Chondrocyte (in vitro differentiated cells): Measurements from ENCODE around the gene PIP5K1C. TPM values are rescaled to one million over a fixed set of nuclear protein-coding genes. Genes with fewer than 3 reads are reported as not detected.
"Not testable (repeated sequence)": the region's sequence is repeated elsewhere in the genome, so short reads cannot be mapped to it uniquely, and the experiment has no call there.

Source experiments
- DNase-seq: peaks from one replicate; pipeline ENCODE4 v3.0.0; 2021; ENCODE audit warnings: mixed read lengths, low spot score
- H3K27ac Mint-ChIP-seq: one replicate; pipeline ENCODE4 v1.8.0; 2021; ENCODE audit warnings: mild to moderate bottlenecking, moderate library complexity, mixed read lengths; ENCODE audit not compliant: unreplicated experiment
- H3K27me3 Mint-ChIP-seq: 2 replicates; pipeline ENCODE4 v1.8.0; 2021; ENCODE audit warnings: low read depth, mixed read lengths
- H3K36me3 Mint-ChIP-seq: 2 replicates; pipeline ENCODE4 v1.8.0; 2021; ENCODE audit warnings: low read depth, mixed read lengths
- H3K4me1 Mint-ChIP-seq: 2 replicates; pipeline ENCODE4 v1.8.0; 2021; ENCODE audit warnings: low read depth, mild to moderate bottlenecking, mixed read lengths
- H3K4me3 Mint-ChIP-seq: one replicate; pipeline ENCODE4 v1.8.0; 2021; ENCODE audit warnings: mild to moderate bottlenecking, moderate library complexity, mixed read lengths; ENCODE audit not compliant: unreplicated experiment
- H3K9me3 Mint-ChIP-seq: 2 replicates; pipeline ENCODE4 v1.8.0; 2021; ENCODE audit warnings: low read depth, mixed read lengths
- total RNA-seq: library from RNA; stranded (reverse); gene quantifications from 3 replicates; pipeline ENCODE4 v1.2.1, GENCODE V29; 2021
- TF ChIP-seq, protein P1 (sequence below): fragments of 200-600 bp; sonication (generic); IDR thresholded peaks from 2 replicates; pipeline ENCODE4 v1.5.0; 2021; ENCODE audit warnings: antibody characterized with exemption, mild to moderate bottlenecking, moderate library complexity

PIP5K1C gene
- total RNA-seq, 1 donor from 2014 or later: 81.0 TPM

DNA sequence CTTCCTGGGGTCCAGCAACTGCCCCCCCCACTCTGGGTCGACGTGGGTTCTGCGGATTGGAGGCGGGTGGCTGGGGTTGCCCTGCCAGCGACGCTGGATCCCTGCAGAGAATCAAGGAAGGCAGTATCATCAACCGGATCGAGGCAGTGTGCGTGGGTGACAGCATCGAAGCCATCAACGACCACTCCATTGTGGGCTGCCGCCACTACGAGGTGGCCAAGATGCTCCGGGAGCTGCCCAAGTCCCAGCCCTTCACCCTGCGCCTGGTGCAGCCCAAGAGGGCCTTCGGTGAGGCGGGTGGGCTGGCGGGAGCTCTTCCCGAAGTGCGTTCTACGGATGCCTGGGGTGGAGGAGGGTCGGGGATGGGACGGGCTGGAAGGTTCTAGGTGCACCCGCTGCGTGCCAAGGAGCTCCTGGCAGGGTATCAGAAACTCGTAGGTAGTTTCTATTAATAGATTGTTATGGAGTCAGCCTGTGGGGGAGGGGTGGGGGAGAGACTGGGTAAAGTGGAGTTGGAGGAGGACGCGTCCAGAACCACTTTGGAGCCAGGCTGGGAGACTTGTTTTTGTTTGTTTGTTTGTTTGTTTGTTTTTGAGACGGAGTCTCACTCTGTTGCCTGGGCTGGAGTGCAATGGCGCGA, 113.4 kb downstream of the PIP5K1C start:
- TF ChIP-seq, protein P1, sequence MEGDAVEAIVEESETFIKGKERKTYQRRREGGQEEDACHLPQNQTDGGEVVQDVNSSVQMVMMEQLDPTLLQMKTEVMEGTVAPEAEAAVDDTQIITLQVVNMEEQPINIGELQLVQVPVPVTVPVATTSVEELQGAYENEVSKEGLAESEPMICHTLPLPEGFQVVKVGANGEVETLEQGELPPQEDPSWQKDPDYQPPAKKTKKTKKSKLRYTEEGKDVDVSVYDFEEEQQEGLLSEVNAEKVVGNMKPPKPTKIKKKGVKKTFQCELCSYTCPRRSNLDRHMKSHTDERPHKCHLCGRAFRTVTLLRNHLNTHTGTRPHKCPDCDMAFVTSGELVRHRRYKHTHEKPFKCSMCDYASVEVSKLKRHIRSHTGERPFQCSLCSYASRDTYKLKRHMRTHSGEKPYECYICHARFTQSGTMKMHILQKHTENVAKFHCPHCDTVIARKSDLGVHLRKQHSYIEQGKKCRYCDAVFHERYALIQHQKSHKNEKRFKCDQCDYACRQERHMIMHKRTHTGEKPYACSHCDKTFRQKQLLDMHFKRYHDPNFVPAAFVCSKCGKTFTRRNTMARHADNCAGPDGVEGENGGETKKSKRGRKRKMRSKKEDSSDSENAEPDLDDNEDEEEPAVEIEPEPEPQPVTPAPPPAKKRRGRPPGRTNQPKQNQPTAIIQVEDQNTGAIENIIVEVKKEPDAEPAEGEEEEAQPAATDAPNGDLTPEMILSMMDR: no peak
- Mint-ChIP-seq H3K9me3 (no peaks in the 10 kb centered on the region), H3K4me3 (no peak overlapping the region)

GRCh38 chr19:3586127-3586626, 114.1 kb downstream of the PIP5K1C start:
- Mint-ChIP-seq H3K36me3 (no peaks in the 10 kb centered on the region), H3K9me3 (no peaks in the 10 kb centered on the region), H3K4me1 (no peaks in the 10 kb centered on the region), H3K27ac (no peak overlapping the region), H3K27me3 (peaks cover 2% of the 10 kb centered on the region), H3K4me3 (peak overlapping the region; percentile 22)
- DNase-seq: no peak
- TF ChIP-seq, protein P1: peak; percentile 83

More for the DNA sequence above, 113.4 kb downstream of the PIP5K1C start:
- DNase-seq: no peak
- no peaks in the 10 kb centered on the region for H3K4me1 Mint-ChIP-seq
- no peaks in the 10 kb centered on the region for H3K36me3 Mint-ChIP-seq
- peaks cover 2% of the 10 kb centered on the region for H3K27me3 Mint-ChIP-seq
- H3K27ac Mint-ChIP-seq: no peak overlapping the region

GRCh38 chr19:3585301-3586126, 114.8 kb downstream of the PIP5K1C start, which contains the start of gene GIPC3:
Gene GIPC3, plus strand, starts transcription at chr19:3585478. Its CDS starts 120 bp downstream, at chr19:3585598.
- Mint-ChIP-seq H3K9me3 (no peaks in the 10 kb centered on the region), H3K4me1 (peaks cover 6% of the 10 kb centered on the region), H3K4me3 (peak within 1 kb of the TSS; percentile 22), H3K36me3 (no peaks in the 10 kb centered on the region), H3K27ac (no peak within 1 kb of the TSS), H3K27me3 (peaks cover 2% of the 10 kb centered on the region)
- no peak for DNase-seq
- TF ChIP-seq, protein P1: no peak

DNA sequence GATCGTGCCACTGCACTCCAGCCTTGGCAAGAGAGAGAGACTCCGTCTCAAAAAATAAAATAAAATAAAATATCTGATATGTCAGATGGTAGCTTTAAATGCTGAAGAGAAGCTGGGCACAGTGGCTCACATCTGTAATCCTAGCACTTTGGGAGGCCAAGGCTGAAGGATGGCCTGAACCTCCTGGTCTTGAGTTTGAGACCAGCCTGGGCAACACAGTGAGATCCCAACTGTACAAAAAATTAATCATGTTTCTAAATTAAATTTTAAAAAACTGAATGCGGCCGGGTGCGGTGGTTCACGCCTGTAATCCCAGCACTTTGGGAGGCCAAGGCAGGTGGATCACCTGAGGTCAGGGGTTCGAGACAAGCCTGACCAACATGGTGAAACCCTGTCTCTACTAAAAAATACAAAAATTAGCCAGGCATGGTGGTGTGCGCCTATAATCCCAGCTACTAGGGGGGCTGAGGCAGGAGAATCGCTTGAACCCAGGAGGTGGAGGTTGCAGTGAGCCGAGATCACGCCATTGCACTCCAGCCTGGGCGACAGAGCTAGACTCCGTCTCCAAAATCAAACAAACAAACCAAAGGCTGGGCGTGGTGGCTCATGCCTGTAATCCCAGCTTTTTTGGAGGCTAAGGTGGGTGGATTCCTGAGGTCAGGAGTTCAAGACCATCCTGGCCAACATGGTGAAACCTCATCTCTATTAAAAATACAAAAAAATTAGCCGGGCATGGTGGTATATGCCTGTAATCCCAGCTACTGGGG, 116.0 kb downstream of the PIP5K1C start:
- peaks cover 19% of the 10 kb centered on the region for H3K4me1 Mint-ChIP-seq
- not testable (repeated sequence) for H3K4me3 Mint-ChIP-seq, H3K27ac Mint-ChIP-seq, DNase-seq, H3K36me3 Mint-ChIP-seq, H3K27me3 Mint-ChIP-seq, H3K9me3 Mint-ChIP-seq

DNA sequence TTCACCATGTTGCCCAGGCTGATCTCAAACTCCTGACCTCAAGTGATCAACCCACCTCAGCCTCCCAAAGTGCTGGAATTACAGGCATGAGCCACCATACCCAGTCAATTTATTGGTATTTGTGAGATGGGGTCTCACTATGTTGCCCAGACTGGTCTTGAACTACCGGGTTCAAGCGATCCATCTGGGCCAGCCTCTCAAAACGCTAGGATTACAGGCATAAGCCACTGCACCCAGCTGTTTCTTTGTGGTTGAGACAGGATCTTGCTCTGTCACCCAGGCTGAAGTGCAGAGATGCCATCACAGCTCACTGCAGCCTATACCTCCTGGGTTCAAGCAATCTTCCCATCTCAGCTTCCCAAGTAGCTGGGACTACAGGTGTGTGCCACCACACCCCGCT, 118.5 kb downstream of the PIP5K1C start:
- H3K9me3 Mint-ChIP-seq, H3K27me3 Mint-ChIP-seq, H3K27ac Mint-ChIP-seq, DNase-seq, H3K36me3 Mint-ChIP-seq, H3K4me3 Mint-ChIP-seq: not testable (repeated sequence)
- peaks cover 19% of the 10 kb centered on the region for H3K4me1 Mint-ChIP-seq

Other genes starting within 250 kb of the PIP5K1C start
- not detected in 3 replicates for gene SMIM24, start 219.9 kb downstream of the PIP5K1C start, total RNA-seq
- gene SMIM44, start 217.0 kb downstream of the PIP5K1C start, total RNA-seq: not detected in 3 replicates
- gene DOHH, start 199.8 kb downstream of the PIP5K1C start, total RNA-seq: 9.9 to 10.3 TPM (median 10.1 TPM) in 3 replicates
- gene FZR1, start 194.2 kb downstream of the PIP5K1C start, total RNA-seq: 35.0 to 37.6 TPM (median 36.5 TPM) in 3 replicates
- 0.35 to 0.65 TPM (median 0.56 TPM) in 3 replicates for gene TEKTIP1, start 161.3 kb downstream of the PIP5K1C start, total RNA-seq
- 65.8 to 101 TPM (median 98.4 TPM) in 3 replicates for gene MFSD12, start 142.9 kb downstream of the PIP5K1C start, total RNA-seq
- 60.9 to 69.3 TPM (median 68.2 TPM) in 3 replicates for gene HMG20B, start 127.5 kb downstream of the PIP5K1C start, total RNA-seq
- gene GIPC3, start 115.0 kb downstream of the PIP5K1C start, total RNA-seq: 0.15 to 3.3 TPM (median 2.2 TPM) in 3 replicates
- 5.4 to 5.8 TPM in 2 of 3 replicates, not detected in the other for gene TBXA2R, start 93.6 kb downstream of the PIP5K1C start, total RNA-seq
- gene CACTIN, start 73.7 kb downstream of the PIP5K1C start, total RNA-seq: 18.6 to 22.0 TPM (median 19.5 TPM) in 3 replicates
- not detected in 3 replicates for gene TJP3, start 7.9 kb upstream of the PIP5K1C start, total RNA-seq
- gene APBA3, start 61.2 kb upstream of the PIP5K1C start, total RNA-seq: 17.8 to 20.4 TPM (median 18.2 TPM) in 3 replicates
- 41.6 to 52.4 TPM (median 42.9 TPM) in 3 replicates for gene MRPL54, start 62.2 kb upstream of the PIP5K1C start, total RNA-seq
- gene RAX2, start 71.8 kb upstream of the PIP5K1C start, total RNA-seq: not detected in 3 replicates
- not detected in 3 replicates for gene MATK, start 85.9 kb upstream of the PIP5K1C start, total RNA-seq
- not detected in 3 replicates for gene ZFR2, start 168.6 kb upstream of the PIP5K1C start, total RNA-seq
- gene ATCAY, start 180.2 kb upstream of the PIP5K1C start, total RNA-seq: not detected in 3 replicates
- not detected in 3 replicates for gene NMRK2, start 232.6 kb upstream of the PIP5K1C start, total RNA-seq